GM04504 (cell line): ENCODE results near the gene NEDD4L.

ENCODE experiments used
- DNase-seq: peaks from one replicate; pipeline ENCODE4 v3.0.0-alpha.2; 2012; ENCODE audit warnings: low read depth

Gene NEDD4L

GRCh38 chr18:58183226-58183625 is 139.2 kb downstream of the NEDD4L start:
- no peak for DNase-seq

GRCh38 chr18:58186258-58186948 is 142.4 kb downstream of the NEDD4L start:
- DNase-seq: no peak

GRCh38 chr18:58187674-58188073 is 143.6 kb downstream of the NEDD4L start:
- DNase-seq: no peak

- DNase-seq: no peak
These were observed 145.0 kb downstream of the NEDD4L start for GRCh38 chr18:58188996-58189395.

- DNase-seq: no peak
These were observed 147.0 kb downstream of the NEDD4L start for GRCh38 chr18:58190842-58191530.

- DNase-seq: no peak
These were observed 147.6 kb downstream of the NEDD4L start for GRCh38 chr18:58191626-58192025.

GRCh38 chr18:58192519-58192918 is 148.5 kb downstream of the NEDD4L start:
- no peak for DNase-seq

GRCh38 chr18:58194028-58194427 is 150.0 kb downstream of the NEDD4L start:
- no peak for DNase-seq

- no peak for DNase-seq
These were observed 151.3 kb downstream of the NEDD4L start for GRCh38 chr18:58195278-58195765.

GRCh38 chr18:58196164-58196563 is 152.1 kb downstream of the NEDD4L start:
- DNase-seq: no peak

- no peak for DNase-seq
These were observed 153.2 kb downstream of the NEDD4L start for GRCh38 chr18:58196881-58197872.

GRCh38 chr18:58201268-58201667 is 157.2 kb downstream of the NEDD4L start:
- no peak for DNase-seq

- DNase-seq: no peak
These were observed 158.0 kb downstream of the NEDD4L start for GRCh38 chr18:58201733-58202730.

GRCh38 chr18:58204776-58205442 is 160.9 kb downstream of the NEDD4L start:
- no peak for DNase-seq

GRCh38 chr18:58205443-58206160 is 161.6 kb downstream of the NEDD4L start:
- no peak for DNase-seq

- DNase-seq: no peak
These were observed 163.6 kb downstream of the NEDD4L start for GRCh38 chr18:58207520-58208152.

GRCh38 chr18:58208207-58208932 is 164.3 kb downstream of the NEDD4L start:
- no peak for DNase-seq

GRCh38 chr18:58209326-58209725 is 165.3 kb downstream of the NEDD4L start:
- no peak for DNase-seq

GRCh38 chr18:58211510-58211909 is 167.5 kb downstream of the NEDD4L start:
- DNase-seq: no peak
